GM19043 (cell line): ENCODE data around the gene KRTAP13-1.

ENCODE experiments used
- ATAC-seq: cut with Tn5 transposase; IDR thresholded peaks from one replicate; pipeline ENCODE4 v1.9.1; 2021; ENCODE audit warnings: low read depth; ENCODE audit not compliant: unreplicated experiment

Gene KRTAP13-1, protein sequence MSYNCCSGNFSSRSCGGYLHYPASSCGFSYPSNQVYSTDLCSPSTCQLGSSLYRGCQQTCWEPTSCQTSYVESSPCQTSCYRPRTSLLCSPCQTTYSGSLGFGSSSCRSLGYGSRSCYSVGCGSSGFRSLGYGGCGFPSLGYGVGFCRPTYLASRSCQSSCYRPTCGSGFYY

DNA sequence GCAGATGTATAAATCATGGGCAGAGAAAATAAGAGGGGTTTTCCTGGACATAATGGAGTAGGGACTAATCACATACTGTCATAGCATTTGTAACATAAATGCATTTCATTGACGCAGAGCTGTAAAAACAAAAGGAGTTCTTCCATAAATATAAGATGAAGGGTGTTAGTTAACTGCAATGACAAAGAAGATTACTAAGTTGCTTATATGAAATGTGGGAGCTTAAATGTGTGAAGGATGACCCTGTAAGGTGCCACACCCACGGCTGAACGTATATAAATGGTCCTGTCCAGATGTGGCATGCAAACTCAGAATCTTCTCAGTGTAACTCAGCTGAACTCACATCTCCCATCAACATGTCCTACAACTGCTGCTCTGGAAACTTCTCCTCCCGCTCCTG lies at the start of gene KRTAP13-1:
KRTAP13-1 (plus strand) TSS at position 301 of the 400 bp plus-strand sequence; CDS start at position 357, 56 bp downstream.
- no peak for ATAC-seq

DNA sequence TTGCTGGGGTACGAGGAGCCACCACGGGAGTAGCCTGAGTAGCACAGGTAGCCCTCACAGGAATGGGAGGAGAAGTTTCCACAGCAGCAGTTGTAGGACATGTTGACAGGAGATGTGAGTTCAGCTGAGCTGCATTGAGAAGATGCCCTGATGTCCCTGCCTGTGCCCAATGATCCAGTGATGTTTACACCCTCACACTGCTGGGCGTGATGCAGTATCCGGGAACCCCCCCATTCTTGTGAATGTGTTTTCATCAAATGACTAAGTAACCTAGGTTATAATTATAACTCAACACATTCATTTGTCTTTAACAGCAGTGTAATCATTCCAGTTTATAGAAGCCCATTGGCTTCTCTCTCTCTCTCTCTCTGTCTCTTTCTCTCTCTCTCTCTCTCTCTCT lies 47.3 kb upstream of the KRTAP13-1 start, which contains the start of gene KRTAP23-1:
KRTAP23-1 (minus strand) TSS at position 101 of the 400 bp plus-strand sequence; CDS start at position 101, 0 bp downstream.
- ATAC-seq, result no peak

DNA sequence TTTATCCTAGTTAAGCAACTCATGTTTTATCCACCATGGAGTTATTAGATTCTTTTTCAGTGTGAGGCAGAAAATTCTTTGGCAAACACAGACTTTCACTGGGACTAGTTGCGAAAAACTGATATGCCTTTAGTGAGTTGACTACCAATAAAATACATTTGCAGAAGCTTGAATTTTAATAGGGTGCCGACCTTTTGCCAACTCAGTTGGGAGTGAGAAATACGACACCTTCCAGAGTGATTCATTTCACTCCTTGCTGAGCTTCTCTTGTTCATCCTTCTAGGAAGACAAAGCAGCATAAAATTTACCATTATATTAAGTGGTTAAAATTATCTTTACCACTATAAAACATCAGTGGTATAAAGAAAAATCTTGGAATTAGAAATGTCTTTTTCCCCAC lies 46.3 kb upstream of the KRTAP13-1 start:
- ATAC-seq, result no peak

DNA sequence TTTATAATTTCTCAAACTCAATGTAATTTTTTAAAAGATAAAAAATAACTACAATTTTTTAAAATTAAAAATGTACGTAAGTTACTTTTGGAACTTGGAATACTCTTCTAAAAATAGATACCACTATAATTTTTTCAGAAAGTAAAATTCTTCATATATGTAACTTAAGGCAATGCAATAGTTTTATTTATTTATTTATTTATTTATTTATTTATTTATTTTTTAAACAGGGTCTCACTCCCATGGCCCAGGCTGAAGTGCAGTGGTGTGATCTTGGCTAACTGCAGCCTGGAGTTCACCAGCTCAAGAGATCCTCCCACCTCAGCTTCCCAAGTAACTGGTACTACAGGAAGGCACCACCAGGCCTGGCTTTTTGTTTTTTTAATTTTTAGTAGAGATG lies 44.3 kb upstream of the KRTAP13-1 start:
- ATAC-seq, result no peak

DNA sequence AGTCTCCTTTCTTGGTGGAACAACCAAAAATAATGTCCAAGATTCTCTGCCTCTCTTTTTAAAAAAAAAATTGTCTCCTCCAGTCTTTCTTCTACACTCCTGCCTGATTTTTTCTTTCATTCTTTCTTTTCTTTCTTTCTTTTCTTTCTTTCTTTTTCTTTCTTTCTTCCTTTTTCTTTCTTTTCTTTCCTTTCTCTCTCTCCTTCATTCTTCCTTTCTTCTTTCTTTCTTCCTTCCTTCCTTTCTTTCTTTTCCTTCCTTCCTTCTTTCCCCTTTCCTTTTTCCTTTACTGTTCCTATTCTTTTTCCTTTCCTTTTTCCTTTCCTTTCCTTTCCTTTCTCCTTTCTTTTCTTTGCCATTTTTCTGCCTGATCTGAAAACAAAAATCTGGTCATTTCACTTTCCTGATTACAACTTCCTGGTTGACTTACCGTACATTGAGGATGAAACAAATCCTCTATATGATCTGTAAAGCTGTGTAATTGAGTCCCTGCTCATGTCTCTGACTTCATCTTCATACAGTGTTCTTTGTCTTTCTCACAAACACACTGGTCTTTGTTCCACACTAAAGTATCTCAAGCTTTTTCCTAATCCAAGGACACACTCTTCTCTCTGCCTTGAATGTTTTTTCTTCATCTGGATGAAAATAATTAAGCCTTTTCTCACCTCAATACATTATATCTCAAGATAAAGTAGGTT lies 41.4 kb upstream of the KRTAP13-1 start:
- ATAC-seq, result no peak

DNA sequence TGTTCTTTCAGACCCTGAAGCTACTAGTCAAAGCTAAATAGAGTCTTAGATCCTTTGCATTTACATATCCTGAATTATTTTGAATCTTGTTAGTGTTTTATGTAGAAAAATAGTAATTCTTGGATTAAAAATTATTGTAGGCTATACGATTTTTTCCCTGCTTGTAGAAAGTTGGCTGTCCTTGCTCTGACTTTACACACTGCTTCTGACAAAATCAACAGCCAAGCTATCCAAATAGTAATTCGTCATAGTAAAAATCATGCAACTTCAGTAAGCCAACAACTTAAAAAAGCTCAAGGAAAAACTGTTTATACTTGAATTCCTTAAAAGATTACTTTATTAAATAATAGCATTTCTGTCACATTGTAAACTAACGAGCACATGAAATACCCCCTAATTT lies 39.9 kb upstream of the KRTAP13-1 start:
- no peak for ATAC-seq

DNA sequence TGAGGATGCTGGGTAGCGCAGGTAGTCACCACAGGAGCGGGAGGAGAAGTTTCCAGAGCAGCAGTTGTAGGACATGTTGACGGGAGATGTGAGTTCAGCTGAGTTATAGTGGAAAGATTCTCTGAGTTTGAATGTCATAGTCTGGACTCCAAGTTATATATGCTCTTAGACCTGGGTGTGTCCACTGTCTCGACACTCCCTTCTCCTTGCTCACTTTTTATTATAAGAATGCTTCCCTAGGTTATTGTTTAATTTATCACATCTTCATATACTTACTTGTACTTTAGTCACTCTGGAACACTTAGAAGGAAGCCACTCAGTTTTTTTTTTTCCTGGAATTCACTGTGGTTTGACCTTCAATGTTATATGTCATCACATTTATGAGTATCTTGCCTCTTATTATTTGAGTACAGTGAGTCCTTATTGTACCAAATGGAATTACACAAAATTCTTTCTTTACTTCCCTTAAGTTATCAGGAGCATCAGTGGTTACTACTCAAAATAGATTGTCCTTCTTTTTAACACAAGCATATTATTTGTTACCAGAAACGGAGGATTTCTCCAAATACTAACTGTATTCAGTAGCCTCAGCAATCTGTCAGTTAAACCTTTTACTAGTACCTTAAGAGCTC lies 23.6 kb upstream of the KRTAP13-1 start, which contains the start of gene KRTAP13-2:
KRTAP13-2 (minus strand) TSS at position 133 of the 632 bp plus-strand sequence; CDS start at position 75, 58 bp downstream.
- ATAC-seq, result no peak

DNA sequence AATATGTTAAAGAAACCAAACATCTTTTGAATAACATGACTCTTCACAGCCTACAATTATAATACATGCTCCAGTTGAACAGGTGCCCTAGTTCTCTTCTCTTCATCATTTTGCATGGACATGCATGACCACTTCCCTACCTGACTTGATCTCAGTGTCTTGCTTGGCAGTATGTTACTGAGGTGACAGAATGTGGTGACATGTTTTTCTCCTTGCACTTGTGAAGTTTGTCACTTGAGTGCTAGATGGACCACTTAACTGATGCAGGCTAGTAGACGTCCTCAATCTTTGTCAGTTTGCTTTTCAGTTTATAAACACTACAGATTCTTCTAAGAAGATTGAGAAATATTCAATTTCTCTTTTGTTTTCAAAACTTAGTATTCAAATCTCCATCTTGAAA lies 13.6 kb upstream of the KRTAP13-1 start:
- ATAC-seq, result no peak

DNA sequence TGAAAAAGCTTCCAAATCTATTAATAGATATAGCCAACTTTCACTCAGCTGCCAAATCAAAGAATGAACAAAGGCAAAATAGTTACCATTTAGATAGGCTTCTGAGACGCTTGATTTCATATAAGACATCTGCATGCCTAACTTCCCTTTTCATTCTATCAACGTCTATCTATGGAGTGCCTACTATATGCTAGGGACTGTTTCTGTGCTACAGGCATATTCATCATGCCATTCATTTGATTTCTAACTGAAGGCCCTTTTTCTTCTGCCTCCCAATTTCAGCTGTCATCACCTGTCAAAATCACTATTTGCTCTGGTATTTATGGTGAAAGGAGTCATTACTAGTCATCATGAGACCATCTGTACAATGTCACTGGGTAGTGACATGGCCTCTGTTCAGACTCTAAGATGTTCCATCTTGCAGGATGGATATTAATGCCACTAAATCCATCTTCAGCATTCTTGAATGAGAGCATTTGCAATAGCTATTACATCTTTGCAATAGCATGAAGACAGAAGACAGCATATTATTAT lies 4.3 kb upstream of the KRTAP13-1 start:
- no peak for ATAC-seq

DNA sequence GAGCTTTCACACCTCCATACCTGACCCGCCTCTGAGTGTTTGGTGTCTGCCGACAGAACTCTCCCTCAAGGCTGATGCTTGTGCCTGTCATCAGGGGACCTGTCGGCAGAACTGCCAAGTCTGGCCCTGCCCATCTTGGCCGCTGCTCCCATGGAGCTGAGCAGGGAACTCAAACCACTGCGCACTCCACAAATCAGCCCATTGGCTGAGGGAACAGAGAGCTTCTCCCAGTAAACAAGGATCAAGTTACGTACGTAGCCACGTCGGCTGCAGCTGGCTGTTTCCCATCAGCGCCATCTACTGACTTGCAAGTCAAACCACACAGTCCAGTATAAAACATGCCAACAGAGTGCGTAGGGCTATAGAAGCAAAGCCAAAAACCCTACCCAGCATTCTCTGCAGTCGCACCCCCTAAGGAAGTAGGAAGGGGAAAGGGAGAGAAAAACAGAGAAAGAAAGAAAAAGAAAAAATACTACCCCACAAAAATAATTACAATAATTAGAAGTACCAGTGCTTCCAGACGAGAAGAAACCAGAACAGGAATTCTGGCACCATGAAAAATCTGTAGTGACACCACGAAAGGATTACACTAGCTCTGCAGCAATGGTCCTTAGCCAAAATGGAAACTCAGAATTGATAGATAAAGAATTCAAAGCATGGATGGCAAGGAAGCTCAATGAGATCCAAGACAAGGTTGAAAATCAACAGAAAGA lies 13.1 kb downstream of the KRTAP13-1 start:
- no peak for ATAC-seq

DNA sequence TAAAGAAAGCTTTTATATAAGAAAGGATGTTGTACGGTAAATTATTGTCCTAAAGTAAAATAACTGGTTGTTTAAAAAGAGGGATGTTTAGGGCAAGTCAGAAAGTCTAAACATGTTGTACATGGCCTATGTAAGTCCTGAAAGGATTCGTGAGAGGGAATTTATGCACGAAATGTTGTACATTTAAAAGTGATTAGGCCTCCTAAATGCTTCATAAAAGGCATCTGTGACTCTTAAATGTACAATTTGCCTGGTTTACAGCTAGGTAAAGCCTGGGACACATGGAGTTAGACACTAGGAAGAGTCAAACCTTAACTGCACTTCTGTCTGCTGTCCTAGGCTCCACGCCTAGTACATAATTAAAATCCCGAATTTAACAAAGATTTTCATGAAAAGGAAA lies 20.2 kb downstream of the KRTAP13-1 start:
- no peak for ATAC-seq

DNA sequence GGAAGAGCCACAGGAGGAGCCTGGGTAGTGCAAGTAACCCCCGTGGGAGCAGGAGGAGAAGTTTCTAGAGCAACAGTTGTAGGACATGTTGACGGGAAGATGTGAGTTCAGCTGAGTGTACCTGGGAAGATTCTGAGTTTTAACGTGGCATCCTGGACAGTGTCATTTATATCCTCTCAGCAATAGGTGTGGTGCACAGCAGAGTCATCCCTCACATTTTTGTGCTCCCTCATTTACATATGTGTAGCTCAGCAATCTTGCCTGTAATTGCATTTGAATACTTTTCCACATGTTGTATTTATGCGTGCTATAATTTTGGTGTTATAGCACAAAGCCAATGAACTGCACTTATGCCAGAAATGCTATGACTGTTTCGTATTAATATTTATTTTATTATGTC lies 30.0 kb downstream of the KRTAP13-1 start, which contains the start of gene KRTAP13-3:
KRTAP13-3 (minus strand) TSS at position 101 of the 400 bp plus-strand sequence; CDS start at position 87, 14 bp downstream.
- ATAC-seq, result no peak

DNA sequence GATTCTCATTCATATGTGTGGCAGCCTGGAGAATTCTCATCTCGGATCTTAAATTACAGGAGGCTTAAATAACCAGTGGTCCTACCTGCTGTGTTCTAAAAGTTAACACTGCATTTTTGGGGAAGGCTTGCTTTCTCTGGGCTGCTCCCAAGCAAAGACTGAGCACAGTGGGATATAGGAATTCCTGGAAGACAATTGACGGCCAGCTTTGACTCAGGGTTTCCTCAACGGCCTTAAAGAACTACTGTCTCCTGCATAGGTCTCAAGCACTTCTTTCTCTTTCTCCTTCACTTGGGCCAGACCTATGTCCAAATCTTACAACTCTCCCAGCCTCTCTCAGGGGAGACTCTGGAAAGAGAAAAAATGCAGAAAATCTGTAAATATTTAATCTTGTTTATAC lies 30.9 kb downstream of the KRTAP13-1 start:
- ATAC-seq, result no peak

DNA sequence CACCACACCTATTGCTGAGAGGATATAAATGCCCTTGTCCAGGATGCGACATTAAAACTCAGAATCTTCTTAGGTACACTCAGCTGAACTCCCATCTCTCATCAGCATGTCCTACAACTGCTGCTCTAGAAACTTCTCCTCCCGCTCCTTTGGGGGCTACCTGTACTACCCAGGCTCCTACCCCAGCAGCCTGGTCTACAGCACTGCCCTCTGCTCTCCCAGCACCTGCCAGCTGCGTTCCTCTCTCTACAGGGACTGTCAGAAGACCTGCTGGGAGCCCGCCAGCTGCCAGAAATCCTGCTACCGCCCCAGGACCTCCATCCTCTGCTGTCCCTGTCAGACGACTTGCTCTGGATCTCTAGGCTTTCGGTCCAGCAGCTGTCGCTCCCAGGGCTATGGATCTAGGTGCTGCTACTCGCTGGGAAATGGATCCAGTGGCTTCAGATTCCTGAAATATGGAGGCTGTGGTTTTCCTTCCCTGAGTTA lies 34.4 kb downstream of the KRTAP13-1 start, which contains the start of gene KRTAP13-4:
KRTAP13-4 (plus strand) TSS at position 51 of the 486 bp plus-strand sequence; CDS start at position 107, 56 bp downstream.
- no peak for ATAC-seq

DNA sequence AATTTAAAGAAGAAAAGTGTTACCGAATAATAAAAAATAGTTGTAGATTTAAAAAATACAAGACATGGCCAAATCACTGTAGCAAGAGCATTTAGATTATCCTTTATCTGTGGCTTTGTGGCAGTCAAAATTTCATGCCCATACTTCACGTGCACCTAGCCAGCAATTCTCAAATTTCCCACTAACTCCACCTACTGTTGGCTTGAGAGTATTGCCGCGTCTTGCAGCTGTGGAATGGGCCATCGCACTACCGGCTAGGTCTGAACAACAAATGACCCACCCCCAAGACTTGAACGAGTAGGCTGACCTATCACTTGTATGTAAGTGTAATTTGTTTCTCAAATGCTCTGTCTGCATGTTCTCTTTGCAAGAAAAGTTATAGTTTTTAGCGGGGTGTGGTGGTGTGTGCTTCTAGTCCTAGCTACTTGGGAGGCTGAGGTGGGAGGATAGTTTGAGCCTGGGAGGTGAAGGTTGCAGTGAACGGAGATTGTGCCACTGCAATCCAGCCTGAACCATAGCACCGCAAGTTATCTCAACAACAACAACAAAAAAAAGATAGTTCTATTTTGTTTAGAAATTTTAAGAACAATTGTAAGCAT lies 38.3 kb downstream of the KRTAP13-1 start:
- no peak for ATAC-seq

DNA sequence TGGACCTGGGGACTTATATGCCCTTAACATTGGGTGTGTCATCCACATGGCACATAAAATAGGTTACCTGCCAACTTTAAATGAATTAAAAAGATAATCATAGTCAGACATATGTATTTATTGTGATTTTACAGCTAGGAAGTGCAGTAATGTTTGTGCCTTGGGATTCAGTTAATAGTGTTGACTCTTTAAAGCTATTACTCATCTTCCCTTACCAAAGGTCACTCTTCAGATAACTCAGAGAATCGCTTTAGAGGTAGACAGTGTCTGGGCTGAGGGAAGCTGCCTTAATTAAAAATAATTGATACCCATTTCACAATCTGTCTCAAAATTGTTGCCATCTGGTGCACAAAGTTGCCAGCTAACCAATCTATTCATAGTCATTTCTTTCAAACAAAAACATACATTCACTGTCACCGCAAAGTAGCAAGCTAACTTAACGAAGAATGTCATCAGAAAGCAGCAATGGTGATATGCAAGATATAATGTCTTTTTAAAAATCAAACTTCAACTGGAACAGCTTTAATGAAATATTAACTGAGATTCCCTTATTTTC lies 41.3 kb downstream of the KRTAP13-1 start:
- ATAC-seq, result no peak

DNA sequence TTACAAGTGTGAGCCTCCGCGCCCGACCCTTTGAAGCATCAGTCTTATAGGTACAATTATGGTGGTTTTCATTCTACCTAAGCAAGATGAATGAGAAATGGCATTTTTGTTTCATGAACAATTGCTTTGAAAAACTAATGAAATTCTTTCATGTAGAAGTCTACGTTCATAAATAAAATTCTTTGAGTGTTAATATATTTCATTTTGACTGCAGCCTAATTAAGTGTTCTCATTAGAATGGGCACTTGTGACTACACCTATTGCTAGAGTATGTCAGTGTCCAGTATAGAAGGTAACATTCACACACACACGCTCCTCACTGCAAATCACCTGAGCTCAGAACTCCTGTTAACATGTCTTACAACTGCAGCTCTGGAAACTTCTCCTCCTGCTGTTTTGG lies 44.1 kb downstream of the KRTAP13-1 start, which contains the start of gene KRTAP15-1:
KRTAP15-1 (plus strand) TSS at position 301 of the 400 bp plus-strand sequence; CDS start at position 354, 53 bp downstream.
- no peak for ATAC-seq

DNA sequence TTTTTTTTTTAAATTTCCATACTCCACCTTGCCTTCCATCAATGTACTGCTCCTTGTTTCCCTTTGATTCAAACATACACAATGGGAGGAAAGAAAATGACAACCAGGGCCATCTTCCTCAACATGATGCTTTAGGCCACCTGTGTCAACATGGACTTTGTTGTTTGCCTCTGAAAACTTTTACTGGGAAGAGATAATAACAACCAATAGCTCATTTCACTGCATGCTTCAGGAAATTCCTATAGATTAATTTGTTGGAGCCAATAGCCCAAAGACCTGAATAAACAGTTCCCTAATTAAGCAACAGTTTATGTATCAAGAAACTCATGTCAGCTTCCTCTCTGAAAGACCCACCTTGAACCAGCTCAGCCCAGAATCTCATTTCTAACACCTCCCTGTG lies 47.4 kb downstream of the KRTAP13-1 start:
- ATAC-seq, result no peak

DNA sequence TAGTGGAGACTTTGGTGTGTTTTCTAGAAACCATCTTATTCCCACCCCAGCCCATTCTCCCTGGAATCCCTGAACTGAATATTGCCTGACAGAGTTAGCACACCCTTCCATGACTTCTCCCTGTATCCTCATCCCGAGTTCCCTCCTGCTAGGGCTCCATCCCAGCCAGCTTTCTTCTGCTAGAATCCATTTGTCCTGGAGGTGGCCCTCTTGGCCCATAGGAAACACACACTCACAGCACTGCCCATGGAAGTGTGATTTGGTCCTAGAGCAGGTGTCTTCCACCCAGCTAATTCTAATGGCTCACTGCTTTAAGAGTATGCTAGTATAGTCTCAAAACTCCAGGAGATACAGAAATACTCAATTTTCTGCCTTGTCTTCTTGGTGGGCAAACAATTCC lies 48.4 kb downstream of the KRTAP13-1 start:
- no peak for ATAC-seq
